Endothelial cell (in vitro differentiated cells): ENCODE results near the gene GMCL2. TPM values are rescaled to one million over a fixed set of nuclear protein-coding genes. Genes with fewer than 3 reads are reported as not detected.

Source experiments
- DNase-seq: peaks from one replicate; pipeline ENCODE4 v3.0.0; 2021; ENCODE audit warnings: low spot score
- H3K27ac Mint-ChIP-seq: one replicate; pipeline ENCODE4 v1.8.0; 2021; ENCODE audit warnings: mixed read lengths, inconsistent platforms; ENCODE audit not compliant: unreplicated experiment
- H3K27me3 Mint-ChIP-seq: one replicate; pipeline ENCODE4 v1.8.0; 2021; ENCODE audit warnings: mild to moderate bottlenecking, moderate library complexity, mixed read lengths, inconsistent platforms; ENCODE audit not compliant: unreplicated experiment
- H3K36me3 Mint-ChIP-seq: one replicate; pipeline ENCODE4 v1.8.0; 2021; ENCODE audit warnings: mild to moderate bottlenecking, low read depth, mixed read lengths, inconsistent platforms; ENCODE audit not compliant: unreplicated experiment
- H3K4me1 Mint-ChIP-seq: one replicate; pipeline ENCODE4 v1.8.0; 2021; ENCODE audit warnings: mild to moderate bottlenecking, mixed read lengths, inconsistent platforms; ENCODE audit not compliant: unreplicated experiment
- H3K4me3 Mint-ChIP-seq: one replicate; pipeline ENCODE4 v1.8.0; 2021; ENCODE audit warnings: mild to moderate bottlenecking, mixed read lengths, inconsistent platforms; ENCODE audit not compliant: unreplicated experiment
- H3K9me3 Mint-ChIP-seq: one replicate; pipeline ENCODE4 v1.8.0; 2021; ENCODE audit warnings: mixed read lengths, inconsistent platforms; ENCODE audit not compliant: unreplicated experiment
- CTCF ChIP-seq: fragments of 200-600 bp; sonication (generic); IDR thresholded peaks from one replicate; pipeline ENCODE4 v1.5.0; 2021; ENCODE audit warnings: antibody characterized with exemption; ENCODE audit not compliant: unreplicated experiment
- total RNA-seq: library from RNA; stranded (reverse); fragmentation: NEBNext Ultra II Directional; extraction: Animal tissue kit (Norgen Biotek cat#: 25700); gene quantifications from one replicate; pipeline ENCODE4 v1.2.1, GENCODE V29; 2021; ENCODE audit not compliant: unreplicated experiment

The GMCL2 gene
- total RNA-seq, 1 donor from 2014 or later: not detected

- H3K27me3 Mint-ChIP-seq: peaks cover 22% of the 10 kb centered on the region
- peak overlapping the region; percentile 61 for H3K4me3 Mint-ChIP-seq
- DNase-seq: no peak
- no peaks in the 10 kb centered on the region for H3K9me3 Mint-ChIP-seq
- no peak overlapping the region for H3K27ac Mint-ChIP-seq
- peaks cover 52% of the 10 kb centered on the region for H3K36me3 Mint-ChIP-seq
- no peak for TF ChIP-seq CTCF
- H3K4me1 Mint-ChIP-seq: peaks cover 12% of the 10 kb centered on the region
Measured at GRCh38 chr5:178227138-178227659, 40.0 kb upstream of the GMCL2 start.

GRCh38 chr5:178225174-178225573 is 38.0 kb upstream of the GMCL2 start:
- Mint-ChIP-seq H3K27ac (no peak overlapping the region), H3K27me3 (peaks cover 23% of the 10 kb centered on the region), H3K36me3 (peaks cover 43% of the 10 kb centered on the region), H3K9me3 (no peaks in the 10 kb centered on the region), H3K4me1 (peaks cover 16% of the 10 kb centered on the region), H3K4me3 (no peak overlapping the region)
- DNase-seq: no peak
- TF ChIP-seq CTCF: no peak

DNA sequence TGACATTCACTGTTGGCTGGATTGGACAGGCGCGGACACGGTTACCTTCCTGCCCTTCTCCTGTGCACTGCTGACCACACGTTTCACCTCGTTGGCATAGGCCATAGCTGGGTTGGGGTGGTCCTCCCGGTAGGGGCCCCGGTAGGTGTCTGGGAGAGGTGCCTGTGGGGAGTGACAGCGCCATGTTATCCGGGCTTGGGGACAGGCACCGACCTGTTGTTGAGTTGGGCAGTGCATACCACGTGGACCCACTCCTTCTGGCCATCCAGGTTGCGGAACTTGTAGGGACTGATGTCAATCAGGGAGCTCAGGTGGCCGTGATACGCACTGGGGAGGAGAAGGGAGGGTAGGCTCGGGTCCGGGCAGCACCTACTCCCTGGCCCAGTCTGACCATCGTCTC is 37.2 kb upstream of the GMCL2 start:
- Mint-ChIP-seq H3K4me1 (peaks cover 16% of the 10 kb centered on the region), H3K36me3 (peaks cover 41% of the 10 kb centered on the region), H3K4me3 (no peak overlapping the region), H3K27ac (no peak overlapping the region), H3K27me3 (peaks cover 23% of the 10 kb centered on the region), H3K9me3 (no peaks in the 10 kb centered on the region)
- TF ChIP-seq CTCF: no peak
- no peak for DNase-seq

- H3K27me3 Mint-ChIP-seq: peaks cover 23% of the 10 kb centered on the region
- no peak overlapping the region for H3K27ac Mint-ChIP-seq
- no peak for DNase-seq
- no peak overlapping the region for H3K4me3 Mint-ChIP-seq
- peaks cover 38% of the 10 kb centered on the region for H3K36me3 Mint-ChIP-seq
- no peaks in the 10 kb centered on the region for H3K9me3 Mint-ChIP-seq
- TF ChIP-seq CTCF: no peak
- peaks cover 16% of the 10 kb centered on the region for H3K4me1 Mint-ChIP-seq
Measured at GRCh38 chr5:178223828-178224335, 36.7 kb upstream of the GMCL2 start.

- DNase-seq: no peak
- TF ChIP-seq CTCF: no peak
- H3K9me3 Mint-ChIP-seq: no peaks in the 10 kb centered on the region
- H3K4me3 Mint-ChIP-seq: no peak overlapping the region
- H3K4me1 Mint-ChIP-seq: peaks cover 16% of the 10 kb centered on the region
- H3K27me3 Mint-ChIP-seq: peaks cover 23% of the 10 kb centered on the region
- no peak overlapping the region for H3K27ac Mint-ChIP-seq
- H3K36me3 Mint-ChIP-seq: peaks cover 32% of the 10 kb centered on the region
Measured at GRCh38 chr5:178223196-178223773, 36.1 kb upstream of the GMCL2 start.
